ENCODE results near the gene TCERG1.

TCERG1 gene

DNA sequence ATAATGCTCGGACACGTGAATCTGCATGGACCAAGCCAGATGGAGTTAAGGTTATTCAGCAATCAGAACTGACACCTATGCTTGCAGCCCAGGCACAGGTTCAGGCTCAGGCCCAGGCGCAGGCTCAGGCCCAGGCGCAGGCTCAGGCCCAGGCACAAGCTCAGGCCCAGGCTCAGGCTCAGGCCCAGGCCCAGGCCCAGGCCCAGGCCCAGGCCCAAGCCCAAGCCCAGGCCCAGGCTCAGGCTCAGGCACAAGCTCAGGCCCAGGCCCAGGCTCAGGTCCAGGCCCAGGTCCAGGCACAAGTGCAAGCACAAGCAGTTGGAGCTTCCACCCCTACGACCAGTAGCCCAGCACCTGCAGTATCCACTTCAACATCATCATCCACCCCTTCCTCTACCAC lies 11.8 kb downstream of the TCERG1 start:
- FAIRE-seq, result no peak

DNA sequence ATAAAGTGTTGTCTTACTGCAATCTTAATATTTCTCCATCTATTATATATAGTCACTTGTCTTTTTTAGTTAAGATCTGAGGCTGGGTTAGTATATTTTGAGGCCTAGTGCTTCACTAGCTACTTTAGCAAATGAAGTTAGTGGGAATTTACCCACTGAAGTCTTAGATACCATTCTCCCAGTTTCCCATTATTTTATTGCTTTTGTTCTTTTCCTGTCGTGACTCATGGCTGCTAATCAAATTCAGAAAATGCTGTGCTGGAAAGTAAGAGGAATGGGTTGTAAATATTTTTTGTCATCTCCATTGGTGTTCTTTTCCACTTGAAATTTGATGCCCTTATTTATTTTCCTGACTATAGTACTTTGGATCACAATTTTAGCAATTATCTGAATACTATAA lies 14.2 kb downstream of the TCERG1 start:
- FAIRE-seq, result no peak

DNA sequence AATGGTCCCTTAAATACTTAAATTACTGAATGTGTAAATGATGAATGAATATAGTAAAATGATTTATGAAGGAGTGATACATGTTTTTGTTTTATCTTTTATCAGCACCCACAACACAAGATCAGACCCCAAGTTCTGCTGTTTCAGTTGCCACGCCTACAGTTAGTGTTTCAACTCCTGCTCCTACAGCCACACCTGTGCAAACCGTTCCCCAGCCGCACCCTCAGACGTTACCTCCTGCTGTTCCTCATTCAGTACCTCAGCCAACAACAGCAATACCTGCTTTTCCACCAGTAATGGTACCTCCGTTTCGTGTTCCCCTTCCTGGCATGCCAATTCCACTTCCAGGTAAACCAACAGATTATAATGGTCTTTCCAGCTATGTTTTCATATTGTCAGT lies 16.3 kb downstream of the TCERG1 start:
- FAIRE-seq, result no peak

DNA sequence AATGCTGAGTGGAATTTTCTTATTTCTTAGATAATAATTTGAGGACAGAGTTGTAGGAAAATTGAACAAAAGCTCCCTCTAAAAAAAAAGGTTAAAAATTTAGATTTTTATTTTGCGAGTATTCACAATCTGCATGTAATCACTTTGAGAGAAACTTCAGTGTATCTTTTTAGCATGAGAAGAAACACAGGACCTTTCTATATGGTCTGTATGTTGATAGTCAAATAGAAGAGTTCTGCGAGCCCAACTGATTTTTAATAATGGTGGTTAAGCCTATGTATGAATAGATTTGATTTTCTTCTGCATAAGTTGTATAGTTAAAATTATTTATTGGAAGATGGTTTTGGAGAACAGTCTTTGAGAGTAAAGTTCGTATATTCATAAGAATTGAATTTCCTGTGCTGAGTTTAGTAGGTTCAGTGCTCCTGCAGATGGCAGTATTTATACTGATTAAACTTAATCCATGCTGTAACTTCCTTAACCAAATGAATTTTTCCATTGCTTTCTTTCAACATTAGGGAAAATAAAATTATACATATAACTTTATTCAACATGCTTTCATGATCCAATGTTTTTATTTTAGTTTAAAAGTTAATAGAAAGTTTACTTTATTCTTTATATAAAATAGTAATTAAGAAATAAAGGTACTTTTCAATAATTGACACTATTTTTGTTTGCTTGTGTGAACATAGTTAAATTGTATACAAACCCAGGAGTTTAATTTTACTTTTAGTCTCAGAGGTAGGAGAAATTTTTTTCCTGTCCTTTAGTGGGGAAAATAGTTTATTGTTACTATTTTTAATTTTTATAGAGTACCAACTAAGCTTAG lies 19.6 kb downstream of the TCERG1 start:
- peak; percentile 97 for FAIRE-seq

DNA sequence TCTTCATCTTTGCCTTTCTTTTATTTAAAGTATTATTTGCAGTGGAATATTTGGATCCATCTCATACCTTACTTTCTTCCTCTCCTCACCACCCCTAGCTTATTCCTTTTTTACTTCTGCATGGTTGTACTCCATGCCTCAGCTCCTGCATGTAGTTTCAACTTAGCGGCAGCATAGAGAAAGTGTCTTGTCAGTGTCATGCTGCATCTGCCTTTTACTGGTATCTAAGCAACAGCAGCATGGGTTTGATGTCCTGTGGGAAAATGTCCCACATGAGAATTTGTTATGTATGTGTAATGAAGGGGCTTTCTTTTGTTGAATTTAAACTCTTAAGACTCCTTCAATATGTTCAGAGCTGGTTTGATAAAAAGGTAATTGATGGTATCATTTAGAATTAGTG lies 20.6 kb downstream of the TCERG1 start:
- no peak for FAIRE-seq

DNA sequence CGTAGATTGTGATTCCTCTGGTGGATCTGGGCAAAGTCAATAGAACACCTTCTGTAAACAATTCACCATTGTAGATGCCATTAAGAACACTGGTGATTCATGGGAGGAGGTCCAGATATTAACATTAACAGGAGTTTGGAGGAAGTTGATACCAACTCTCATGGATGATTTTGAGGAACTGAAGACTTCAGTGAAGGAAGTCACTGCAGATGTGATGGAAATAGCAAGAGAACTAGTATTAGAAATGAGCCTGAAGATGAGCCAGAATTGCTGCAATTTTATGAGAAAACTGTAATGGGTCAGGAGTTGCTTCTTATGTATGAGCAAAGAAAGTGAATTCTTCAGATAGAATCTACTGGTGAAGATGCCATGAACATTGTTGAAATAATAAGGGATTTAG lies 26.9 kb downstream of the TCERG1 start:
- FAIRE-seq, result no peak

DNA sequence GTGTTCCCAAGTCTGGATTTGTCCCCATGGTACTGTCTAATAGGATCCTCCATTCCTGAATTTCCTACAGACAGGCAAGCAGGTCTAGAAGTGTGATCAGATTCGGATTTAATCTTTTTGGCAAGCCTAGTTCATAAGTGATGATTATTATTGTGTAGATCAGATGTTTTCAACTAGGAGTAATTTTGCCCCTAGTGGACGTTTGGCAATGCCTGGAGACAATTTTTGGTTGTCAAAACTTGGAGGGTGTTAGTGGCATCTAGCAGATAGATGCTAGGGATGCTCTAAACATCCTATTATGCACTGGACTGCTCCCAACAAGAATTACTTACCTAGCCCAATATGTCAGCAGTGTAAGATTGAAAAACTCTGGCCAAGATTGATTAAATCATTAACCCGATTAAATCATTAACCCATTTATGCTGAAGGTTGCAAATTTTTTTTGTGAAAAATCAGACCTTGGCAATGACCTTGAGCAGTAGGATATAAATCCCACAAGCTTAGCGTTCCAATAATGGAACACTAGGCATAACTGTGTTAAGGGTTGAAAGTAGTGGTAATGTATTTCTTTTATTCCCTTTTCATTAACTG lies 28.2 kb downstream of the TCERG1 start:
- no peak for FAIRE-seq

DNA sequence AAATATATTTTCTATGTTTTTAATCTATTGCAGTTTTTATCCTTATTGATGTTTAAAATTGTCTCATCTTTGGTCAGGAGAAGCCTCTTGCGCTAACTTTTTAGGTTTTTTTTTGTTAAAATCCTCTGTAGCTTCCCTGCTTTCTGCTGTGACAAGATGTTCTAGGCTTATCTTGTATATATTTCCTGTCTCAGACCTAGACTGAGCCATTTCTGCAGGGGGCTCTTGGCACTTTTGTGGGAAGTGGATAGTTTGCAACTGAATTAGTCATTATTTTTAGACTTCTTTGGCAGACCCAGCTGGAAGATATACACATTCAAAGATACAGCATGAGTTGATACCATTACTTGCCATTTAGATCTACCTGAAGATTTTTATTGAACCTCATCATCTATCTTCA lies 28.8 kb downstream of the TCERG1 start:
- no peak for FAIRE-seq

DNA sequence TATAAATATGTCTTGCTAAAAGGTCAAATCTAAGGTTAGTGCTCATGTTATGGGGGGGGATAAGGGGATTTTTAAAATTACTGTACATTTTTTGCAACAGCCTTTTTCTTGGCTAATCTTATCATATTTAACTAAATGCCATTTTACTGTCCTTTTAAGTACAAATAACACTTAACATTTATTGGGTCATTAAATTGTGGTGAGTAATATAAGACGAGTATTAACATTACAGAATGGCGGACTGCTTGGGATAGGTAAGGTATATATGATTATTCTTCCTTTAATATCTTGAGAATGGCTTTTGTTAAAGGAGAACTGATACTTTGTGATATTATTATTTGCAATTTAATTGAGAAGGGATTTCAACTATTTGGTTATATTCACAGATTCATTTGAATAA lies 35.6 kb downstream of the TCERG1 start:
- FAIRE-seq, result no peak

DNA sequence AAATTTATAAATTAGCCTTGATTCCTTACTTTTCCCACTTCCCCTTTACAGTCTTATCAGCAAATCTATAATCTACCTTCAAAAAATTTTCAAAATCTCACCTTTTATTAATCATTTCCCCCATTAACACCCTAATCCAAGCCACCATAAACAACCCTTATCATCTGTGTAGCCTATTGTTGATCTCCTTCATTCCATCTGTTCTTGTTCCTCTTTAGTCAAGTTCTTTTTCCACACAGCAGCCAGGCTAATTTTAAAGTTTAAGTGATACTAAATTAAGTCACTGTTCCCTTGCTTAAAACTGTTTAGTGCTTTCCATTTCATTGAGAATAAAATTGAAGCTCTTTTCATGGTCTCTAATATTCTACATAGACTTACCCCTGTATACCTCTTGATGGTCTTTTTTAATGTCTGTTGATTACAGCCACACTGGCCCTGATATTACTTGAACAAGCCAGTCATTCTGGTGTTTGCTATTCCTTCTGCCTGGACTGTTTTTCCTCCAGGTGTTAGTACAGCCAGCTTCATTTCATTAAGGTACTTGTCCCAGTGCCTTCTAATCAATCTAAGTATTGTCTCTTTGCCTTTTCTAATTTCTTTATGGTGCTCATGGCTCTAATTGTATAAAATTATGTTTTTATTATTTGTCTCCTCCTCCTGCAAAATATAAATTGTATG lies 37.7 kb downstream of the TCERG1 start:
- FAIRE-seq, result no peak

DNA sequence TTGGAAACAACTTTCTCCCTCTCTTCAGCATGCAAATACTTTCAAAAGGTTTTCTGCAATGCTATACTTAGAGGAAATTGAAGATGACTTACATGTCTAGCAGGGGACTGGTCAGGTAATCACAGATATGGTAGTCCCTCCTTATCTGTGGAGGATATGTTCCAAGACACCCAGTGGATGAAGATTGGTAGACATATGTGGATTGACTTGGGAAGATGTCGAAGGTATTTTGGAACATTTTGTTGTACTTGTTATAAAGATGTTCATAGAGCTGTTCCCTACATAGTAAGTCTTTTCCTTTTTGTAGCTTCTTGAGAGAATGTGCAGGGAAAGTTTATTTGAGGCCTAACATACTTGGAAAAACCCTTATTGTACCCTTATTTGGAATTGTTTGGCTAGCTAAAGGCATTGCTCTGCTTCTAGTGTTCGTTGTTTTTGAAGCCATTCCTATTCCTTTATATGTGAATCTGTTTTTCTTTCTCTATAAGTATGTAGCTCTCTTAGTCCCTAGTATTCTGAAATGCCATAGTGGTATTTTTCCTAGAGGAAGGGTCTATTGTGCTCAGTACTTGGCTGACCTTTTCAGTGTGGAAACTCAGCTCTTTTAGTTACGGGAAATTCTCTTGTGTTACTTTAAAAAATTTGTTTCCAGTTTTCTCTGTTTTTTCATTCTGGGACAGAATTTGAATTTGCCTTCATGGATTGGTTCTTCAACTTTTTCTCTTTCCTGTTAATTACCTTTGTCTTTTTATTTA lies 43.1 kb downstream of the TCERG1 start:
- FAIRE-seq, result no peak

DNA sequence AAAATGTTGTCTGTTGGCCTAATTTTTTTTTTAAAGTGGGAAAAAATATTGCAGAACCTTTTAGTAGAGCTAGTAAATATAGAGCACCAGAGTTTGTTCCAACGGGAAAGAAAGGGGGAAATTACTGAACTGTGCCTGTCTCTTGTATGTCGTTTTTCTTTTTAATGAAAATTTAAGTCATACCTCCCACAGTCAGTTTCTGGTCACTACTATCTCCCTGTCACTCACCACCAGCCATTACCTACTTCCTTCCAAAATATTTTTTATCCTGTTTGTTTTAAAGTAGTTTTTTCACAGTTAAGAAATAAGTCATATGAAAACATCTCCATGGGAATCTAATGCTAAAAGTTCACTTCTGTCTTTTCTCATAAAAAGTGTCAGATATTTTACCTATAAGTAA lies 47.5 kb downstream of the TCERG1 start:
- FAIRE-seq, result no peak

DNA sequence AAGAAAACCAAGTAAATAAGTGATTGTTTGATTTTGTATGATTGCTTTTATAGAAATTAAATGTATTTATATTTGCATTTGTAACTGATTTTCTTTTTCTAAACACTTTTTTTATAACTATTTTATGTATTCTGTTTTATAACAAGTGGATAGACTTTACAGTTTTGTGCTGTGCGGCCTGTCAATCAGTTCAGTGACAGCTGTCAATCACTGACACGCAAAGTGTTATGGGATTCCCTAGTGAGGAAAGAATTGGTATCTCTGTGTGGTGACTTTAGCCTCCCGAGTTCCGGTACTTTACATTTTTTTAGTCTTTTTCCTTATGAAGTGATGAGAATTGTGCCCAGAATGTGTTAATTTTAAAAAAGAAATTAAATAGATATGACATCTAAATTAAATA lies 52.5 kb downstream of the TCERG1 start:
- no peak for FAIRE-seq

DNA sequence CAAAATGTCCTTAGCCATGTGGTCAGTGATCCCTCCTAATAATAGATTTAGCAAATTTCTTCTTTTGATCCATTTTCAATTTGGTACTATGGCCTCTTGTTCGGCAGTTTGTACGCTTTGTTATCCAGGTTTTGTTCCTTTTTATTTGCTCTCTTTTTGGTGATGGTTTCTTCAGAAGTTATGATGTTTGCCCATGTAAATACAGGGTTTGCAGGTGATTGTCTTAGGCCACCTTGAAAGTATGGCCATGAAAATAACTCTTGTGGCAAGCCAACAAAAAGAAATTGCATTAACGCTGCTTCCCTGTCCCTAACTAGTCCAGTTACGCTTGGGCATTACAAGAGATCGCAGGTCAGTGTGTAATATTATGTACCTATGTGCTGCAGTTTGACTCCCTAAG lies 60.3 kb downstream of the TCERG1 start:
- FAIRE-seq, result no peak

DNA sequence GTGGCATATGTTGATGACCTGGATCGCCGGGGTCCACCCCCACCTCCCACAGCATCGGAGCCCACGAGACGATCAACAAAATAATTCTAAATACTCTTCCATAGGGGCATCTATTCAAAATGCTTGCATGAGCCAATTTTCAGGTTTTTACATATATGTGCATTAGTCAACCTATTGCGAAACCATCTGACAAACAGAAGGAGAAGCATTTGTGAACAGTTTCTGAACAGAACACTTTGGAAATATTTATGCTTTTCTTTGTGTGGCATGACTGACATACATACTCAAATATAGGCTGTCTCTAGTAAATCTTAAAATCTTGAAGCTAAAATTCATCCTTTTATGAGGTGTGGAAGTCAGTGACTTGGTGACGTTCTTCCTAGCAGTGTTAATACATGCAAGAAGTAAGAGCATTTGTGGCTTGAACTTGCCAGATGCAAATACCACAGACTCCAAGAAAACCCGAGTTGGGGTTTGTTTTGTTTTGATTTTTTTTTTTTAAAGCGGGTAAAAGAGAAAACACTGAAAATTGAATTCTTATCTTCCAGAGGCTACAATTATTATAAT lies 63.5 kb downstream of the TCERG1 start:
- no peak for FAIRE-seq

DNA sequence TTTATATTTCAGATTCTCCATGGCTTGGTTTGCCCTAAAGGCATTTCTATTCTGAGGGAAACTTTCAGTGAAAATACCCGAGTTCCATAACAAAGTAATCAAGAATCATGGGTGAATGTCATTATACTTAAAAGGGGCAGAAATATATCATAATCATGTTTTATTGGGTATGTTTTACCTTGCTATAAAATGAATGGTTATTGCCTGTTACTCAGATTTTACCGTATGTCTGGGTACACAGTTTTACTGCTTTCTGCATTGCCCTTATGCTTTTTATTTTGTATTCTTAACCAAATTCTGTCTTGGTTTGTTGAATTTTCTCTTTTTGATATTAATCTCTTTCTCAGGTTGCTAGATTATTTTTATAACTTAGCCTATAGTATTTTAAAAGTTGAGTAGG lies 66.3 kb downstream of the TCERG1 start:
- no peak for FAIRE-seq

DNA sequence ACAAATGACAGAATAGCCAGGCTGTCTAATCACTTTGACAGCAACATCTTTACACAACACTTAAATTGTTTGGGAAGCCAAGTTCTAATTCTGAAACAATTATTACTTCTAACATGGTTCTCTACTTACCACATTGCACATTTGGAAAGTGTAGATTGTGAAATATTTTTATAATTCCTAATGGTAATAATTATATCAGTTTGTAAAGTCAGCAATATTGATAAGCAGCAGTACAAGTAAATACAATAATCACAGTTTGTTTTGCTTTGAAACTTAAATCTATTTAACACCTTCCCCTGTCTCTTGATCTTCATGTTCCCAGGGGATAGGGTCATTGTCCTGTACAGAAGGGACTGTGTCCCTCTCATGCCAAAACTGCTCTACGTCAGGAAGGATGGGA lies 67.4 kb downstream of the TCERG1 start:
- FAIRE-seq, result no peak

DNA sequence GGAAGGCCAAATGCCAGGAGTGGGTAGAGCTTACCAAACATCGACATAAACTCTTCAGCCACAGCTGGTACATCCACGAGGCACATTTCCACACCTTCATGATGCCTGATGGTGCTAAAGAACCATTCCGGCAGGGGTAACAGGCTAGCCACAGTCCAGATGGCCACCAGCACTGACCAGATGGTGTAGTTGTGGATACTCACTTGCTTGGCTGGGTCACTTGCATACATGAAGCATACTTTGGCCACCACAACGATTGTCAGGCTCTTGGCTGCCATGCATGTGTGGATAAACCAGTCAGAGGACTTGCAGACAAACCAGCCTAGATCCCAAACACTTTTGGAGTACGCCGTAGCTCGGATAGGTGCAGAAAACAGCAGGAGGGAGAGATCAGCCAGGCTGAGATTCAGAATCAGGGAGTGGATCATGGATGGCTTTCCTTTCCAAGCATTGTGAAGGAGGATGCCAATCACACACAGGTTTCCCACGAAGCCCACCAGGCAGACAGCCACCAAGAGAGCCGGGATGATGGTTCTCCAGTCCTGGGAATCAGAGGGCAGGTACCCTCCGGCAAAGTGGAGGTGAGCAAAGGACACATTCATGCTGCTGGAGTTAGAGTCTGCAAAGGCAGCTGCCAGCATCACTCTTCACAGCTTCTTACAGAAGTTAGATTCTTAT lies 68.5 kb downstream of the TCERG1 start:
- no peak for FAIRE-seq

DNA sequence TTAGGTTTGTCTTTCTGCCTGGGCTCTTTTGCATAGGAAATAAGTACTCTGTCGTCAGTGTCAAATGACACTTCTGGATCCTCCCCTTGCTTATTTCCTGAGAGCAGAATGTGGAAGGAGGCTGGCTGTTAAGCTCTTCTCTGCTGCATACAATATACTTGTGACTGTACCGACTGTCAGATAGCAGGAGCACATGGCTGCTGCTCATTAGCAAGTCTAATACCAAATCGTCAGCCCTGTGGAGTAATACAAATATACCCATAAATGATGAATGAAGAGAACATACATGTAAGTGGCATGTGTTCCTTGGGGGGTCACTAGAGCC lies 69.0 kb downstream of the TCERG1 start, which contains the start of gene GPR151:
TSS of gene GPR151 (minus strand) at position 40 of the 325 bp plus-strand sequence. CDS start 77 bp downstream, outside the sequence.
- FAIRE-seq, result no peak

DNA sequence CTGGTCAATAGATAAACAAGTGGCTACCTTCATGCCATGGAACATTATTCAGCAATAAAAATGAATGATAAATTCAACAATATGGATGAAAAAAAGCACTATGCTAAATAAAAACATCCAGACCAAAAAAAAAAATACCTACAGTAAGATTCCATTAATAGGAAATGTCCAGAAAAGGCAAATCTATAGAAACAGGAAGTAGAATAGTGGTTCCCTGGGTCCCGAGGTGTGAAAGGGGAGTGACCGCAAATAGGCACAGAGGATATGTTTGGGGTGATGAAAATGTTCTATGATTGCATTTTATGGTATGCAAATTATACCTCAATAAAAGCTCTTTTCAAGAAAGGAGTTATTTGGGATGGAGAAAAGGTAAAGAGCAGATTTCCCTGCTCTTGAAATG lies 72.4 kb downstream of the TCERG1 start:
- no peak for FAIRE-seq

DNA sequence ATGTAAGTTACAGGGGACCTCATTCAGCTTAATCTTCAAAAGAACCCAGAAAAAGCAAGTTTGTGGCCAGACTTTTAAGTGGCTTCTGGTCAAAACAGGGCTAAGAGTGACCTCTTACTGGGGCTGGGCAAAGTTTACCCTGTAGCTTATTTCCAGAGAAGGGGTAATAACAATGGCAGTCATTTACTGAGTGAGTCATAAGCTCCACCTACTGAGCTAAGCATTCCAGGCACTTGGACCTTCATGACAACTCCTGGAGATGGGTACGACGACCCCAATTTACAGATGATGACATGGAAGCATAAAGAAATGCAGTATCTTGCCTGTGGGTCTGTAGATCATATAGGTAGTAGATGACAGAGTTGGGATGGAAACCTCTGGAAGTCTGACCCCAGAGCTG lies 73.6 kb downstream of the TCERG1 start:
- no peak for FAIRE-seq

DNA sequence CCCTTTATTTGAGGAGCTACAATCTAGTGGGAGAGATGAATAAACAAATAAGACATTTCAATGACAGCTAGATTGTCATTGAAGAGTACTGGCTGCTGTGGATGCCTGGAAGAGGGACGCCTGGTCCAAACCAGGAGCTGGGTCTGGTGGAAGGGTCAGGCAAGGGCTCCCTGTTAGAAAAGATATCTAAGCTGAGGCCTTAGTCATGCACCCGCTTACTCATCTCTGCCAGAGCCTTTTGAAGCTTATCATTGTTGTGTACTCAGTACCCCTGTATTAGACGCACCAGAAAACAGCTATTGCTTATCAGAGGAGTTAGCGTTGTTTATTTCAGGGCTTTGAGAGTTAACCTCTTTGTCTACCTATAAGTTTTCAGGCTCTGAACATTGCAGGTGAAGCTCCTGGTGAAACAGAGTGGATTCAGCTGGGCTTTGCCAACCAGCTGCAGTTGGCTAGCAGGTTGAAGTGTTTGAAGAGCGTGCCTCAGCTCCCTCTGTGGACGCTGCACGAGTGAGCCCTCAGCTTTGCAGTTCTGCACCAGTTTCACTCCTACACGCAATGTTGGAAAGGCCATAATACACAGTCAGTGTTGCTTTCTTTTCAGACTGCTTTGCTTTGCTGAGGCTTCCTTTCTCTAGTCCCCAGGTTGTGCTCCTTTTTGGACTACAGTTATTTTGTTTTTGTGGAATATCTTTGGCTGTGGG lies 74.4 kb downstream of the TCERG1 start:
- no peak for FAIRE-seq
